DOHH2 (cell line): ENCODE measurements around the gene DNAJC22.
A peak's percentile ranks its signal among the peaks of the same experiment; 100 is the strongest.

Experiments
- CTCF ChIP-seq: fragments of 200-600 bp; sonication (generic); IDR thresholded peaks from one replicate; pipeline ENCODE4 v1.5.1; 2014; ENCODE audit warnings: antibody characterized with exemption, mild to moderate bottlenecking, low read depth, low read length; ENCODE audit not compliant: poor library complexity, severe bottlenecking
- EZH2phosphoT487 ChIP-seq: fragments of 200-600 bp; sonication (generic); IDR thresholded peaks from 2 replicates; pipeline ENCODE4 v1.6.1; 2017; ENCODE audit warnings: borderline replicate concordance, mild to moderate bottlenecking, antibody characterized with exemption, low read length, moderate library complexity, mixed read lengths

- TF ChIP-seq CTCF (peak; percentile 50), EZH2phosphoT487 (no peak)
These were observed 22.9 kb downstream of the DNAJC22 start for GRCh38 chr12:49369411-49370145.
